Measurements from ENCODE around the gene CEMIP.

DNA sequence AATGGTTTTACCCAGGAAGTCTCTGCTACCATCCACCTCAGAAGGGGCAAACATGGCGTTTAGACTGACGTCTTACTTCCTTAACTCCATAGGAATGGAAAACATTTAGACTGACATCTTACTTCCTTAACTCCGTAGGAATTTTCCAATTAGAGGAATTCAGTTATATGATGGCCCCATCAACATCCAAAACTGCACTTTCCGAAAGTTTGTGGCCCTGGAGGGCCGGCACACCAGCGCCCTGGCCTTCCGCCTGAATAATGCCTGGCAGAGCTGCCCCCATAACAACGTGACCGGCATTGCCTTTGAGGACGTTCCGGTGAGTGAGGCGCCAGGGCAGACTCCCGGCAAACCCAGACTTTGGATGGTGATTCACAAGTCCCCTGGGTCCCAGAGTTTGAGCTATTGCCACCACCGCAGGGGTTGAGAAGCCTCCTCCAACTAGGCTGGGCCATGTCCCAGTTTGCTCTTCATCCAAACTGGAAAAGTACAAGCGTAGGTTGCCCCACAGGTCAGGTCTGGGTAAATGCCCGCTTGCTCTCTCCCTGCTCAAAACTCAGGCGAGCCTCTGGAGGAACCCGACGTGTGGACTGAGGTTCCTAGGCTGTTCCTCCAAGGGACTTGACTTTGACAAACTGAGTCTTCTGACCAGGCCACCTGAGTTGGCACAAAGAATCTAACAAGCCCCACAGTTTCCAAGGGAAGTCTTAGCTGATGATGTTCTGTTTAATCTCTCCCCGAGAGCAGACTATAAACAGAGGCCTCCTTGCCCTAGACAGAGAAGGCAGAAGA lies 152.7 kb downstream of the CEMIP start:
- TF ChIP-seq, protein P1, sequence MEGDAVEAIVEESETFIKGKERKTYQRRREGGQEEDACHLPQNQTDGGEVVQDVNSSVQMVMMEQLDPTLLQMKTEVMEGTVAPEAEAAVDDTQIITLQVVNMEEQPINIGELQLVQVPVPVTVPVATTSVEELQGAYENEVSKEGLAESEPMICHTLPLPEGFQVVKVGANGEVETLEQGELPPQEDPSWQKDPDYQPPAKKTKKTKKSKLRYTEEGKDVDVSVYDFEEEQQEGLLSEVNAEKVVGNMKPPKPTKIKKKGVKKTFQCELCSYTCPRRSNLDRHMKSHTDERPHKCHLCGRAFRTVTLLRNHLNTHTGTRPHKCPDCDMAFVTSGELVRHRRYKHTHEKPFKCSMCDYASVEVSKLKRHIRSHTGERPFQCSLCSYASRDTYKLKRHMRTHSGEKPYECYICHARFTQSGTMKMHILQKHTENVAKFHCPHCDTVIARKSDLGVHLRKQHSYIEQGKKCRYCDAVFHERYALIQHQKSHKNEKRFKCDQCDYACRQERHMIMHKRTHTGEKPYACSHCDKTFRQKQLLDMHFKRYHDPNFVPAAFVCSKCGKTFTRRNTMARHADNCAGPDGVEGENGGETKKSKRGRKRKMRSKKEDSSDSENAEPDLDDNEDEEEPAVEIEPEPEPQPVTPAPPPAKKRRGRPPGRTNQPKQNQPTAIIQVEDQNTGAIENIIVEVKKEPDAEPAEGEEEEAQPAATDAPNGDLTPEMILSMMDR (conservative IDR thresholded peaks at IDR 0.05; ENCODE audit: low read depth, low read length): no peak
- TF ChIP-seq POLR2A (IDR thresholded peaks at IDR 0.05; ENCODE audit: low read depth, low read length): no peak
- no peak for TF ChIP-seq RFX5 (IDR thresholded peaks at IDR 0.05; ENCODE audit: low read depth, low read length)
- no peak for TF ChIP-seq CHD1 (IDR thresholded peaks at IDR 0.05; ENCODE audit: low read depth, low read length)
- TF ChIP-seq RAD21 (IDR thresholded peaks at IDR 0.05; ENCODE audit: low read length): no peak
- no peak for TF ChIP-seq MAZ (IDR thresholded peaks at IDR 0.05; ENCODE audit: borderline replicate concordance, low read depth, low read length)
- TF ChIP-seq MXI1 (IDR thresholded peaks at IDR 0.05; ENCODE audit: borderline replicate concordance, low read depth, low read length): no peak
- TF ChIP-seq CEBPB (IDR thresholded peaks at IDR 0.05; ENCODE audit: low read depth, low read length): no peak
- TF ChIP-seq, protein P2, sequence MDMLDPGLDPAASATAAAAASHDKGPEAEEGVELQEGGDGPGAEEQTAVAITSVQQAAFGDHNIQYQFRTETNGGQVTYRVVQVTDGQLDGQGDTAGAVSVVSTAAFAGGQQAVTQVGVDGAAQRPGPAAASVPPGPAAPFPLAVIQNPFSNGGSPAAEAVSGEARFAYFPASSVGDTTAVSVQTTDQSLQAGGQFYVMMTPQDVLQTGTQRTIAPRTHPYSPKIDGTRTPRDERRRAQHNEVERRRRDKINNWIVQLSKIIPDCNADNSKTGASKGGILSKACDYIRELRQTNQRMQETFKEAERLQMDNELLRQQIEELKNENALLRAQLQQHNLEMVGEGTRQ (IDR thresholded peaks at IDR 0.05; ENCODE audit: low read depth, low read length): no peak

Data from IMR-90 (cell line).